Measurements from ENCODE around the gene BOD1L1.

BOD1L1 gene

GRCh38 chr4:13599159-13599558, 28.4 kb downstream of the BOD1L1 start:
- H4K20me1 ChIP-seq (ENCODE audit: insufficient read depth, low read length), result 0 out of 2 replicates have a peak, but pooled peaks cover 2% of the 10 kb centered on the region
- H3K9me2 ChIP-seq (replicated peaks; ENCODE audit: insufficient read depth, low read length), result no peaks in the 10 kb centered on the region
- H3K27ac ChIP-seq (ENCODE audit: low read length), result no peak overlapping the region
- no peak overlapping the region for H3K4me3 ChIP-seq (ENCODE audit: low read length)
- no peak overlapping the region for H3K4me2 ChIP-seq (ENCODE audit: low read depth, low read length)
- H3K27me3 ChIP-seq (replicated peaks; ENCODE audit: insufficient read depth, low read length), result no peaks in the 10 kb centered on the region
- peaks cover 18% of the 10 kb centered on the region; the same call in 1 of the 2 replicates for H3K4me1 ChIP-seq (ENCODE audit: low read length)
- H3K9ac ChIP-seq (ENCODE audit: low read length), result no peak overlapping the region
- no peaks in the 10 kb centered on the region for H3K9me3 ChIP-seq (replicated peaks; ENCODE audit: insufficient read depth, low read length)
- no peaks in the 10 kb centered on the region for H3F3A ChIP-seq (ENCODE audit: insufficient read depth, low read length)
- TF ChIP-seq CTCF (IDR thresholded peaks at IDR 0.05; ENCODE audit: low read length) (peak; percentile 24), EZH2phosphoT487 (IDR thresholded peaks at IDR 0.05; ENCODE audit: low read length) (no peak)
- DNase-seq, result no peak
- H2AFZ ChIP-seq (ENCODE audit: low read length), result no peak overlapping the region
- no peaks in the 10 kb centered on the region for H3K79me2 ChIP-seq (ENCODE audit: low read length)
- peaks cover 5% of the 10 kb centered on the region; the same call in 1 of the 2 replicates for H3K36me3 ChIP-seq (replicated peaks; ENCODE audit: insufficient read depth, low read length)

DNA sequence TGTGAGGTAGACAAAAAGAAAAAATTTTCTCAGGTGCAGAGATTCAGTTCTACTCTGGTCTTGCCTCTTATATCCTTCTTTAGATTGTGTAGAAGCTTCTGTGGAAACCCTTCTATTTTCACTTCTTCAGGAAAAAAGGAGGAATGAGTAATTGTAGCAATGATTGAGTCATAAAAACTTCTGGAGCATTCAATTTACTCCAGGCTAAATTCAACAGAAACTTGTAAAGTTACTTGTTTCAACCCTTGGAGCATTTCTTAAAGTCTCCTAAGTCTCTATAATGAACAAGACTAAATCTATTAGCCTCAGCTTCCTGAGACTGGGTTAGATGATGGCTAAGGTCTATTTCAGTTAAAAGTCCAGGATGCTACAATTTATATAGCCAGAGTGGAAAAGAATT, 29.9 kb downstream of the BOD1L1 start:
- H3K9me2 ChIP-seq (replicated peaks; ENCODE audit: insufficient read depth, low read length), result no peaks in the 10 kb centered on the region
- H3K27me3 ChIP-seq (replicated peaks; ENCODE audit: insufficient read depth, low read length), result no peaks in the 10 kb centered on the region
- TF ChIP-seq EZH2phosphoT487 (IDR thresholded peaks at IDR 0.05; ENCODE audit: low read length) (no peak), CTCF (IDR thresholded peaks at IDR 0.05; ENCODE audit: low read length) (no peak)
- DNase-seq, result no peak
- 0 out of 2 replicates have a peak, but pooled peaks cover 2% of the 10 kb centered on the region for H4K20me1 ChIP-seq (ENCODE audit: insufficient read depth, low read length)
- no peaks in the 10 kb centered on the region; the same call in 1 of the 2 replicates for H3K36me3 ChIP-seq (replicated peaks; ENCODE audit: insufficient read depth, low read length)
- H3F3A ChIP-seq (ENCODE audit: insufficient read depth, low read length), result no peaks in the 10 kb centered on the region
- H2AFZ ChIP-seq (ENCODE audit: low read length), result no peak overlapping the region
- no peak overlapping the region for H3K4me2 ChIP-seq (ENCODE audit: low read depth, low read length)
- no peaks in the 10 kb centered on the region for H3K9me3 ChIP-seq (replicated peaks; ENCODE audit: insufficient read depth, low read length)
- H3K4me3 ChIP-seq (ENCODE audit: low read length), result no peak overlapping the region
- no peak overlapping the region for H3K9ac ChIP-seq (ENCODE audit: low read length)
- H3K27ac ChIP-seq (ENCODE audit: low read length), result no peak overlapping the region
- peaks cover 10% of the 10 kb centered on the region; the same call in 1 of the 2 replicates for H3K4me1 ChIP-seq (ENCODE audit: low read length)
- no peaks in the 10 kb centered on the region for H3K79me2 ChIP-seq (ENCODE audit: low read length)

DNA sequence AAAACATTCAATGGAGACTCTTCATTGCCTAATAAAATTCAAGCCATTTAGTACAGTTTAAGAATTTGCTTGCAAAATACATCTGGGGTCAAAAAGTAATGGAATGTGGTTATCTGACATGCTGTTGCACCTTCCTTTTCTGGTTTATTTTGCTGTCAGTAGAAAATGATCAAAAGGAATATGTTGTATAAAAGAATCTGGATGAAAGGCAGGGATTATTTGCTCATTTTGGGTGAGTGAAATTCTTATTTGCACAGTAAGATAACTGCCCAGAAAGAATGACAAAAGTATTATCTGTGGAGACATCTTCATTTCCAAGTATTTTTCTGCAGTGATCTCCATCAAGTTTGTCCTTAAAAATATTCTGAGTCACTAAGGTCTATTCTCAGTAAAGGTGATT, 30.4 kb downstream of the BOD1L1 start:
- Histone ChIP-seq H3K79me2 (ENCODE audit: low read length) (no peaks in the 10 kb centered on the region), H3K4me2 (ENCODE audit: low read depth, low read length) (no peak overlapping the region), H3K27me3 (replicated peaks; ENCODE audit: insufficient read depth, low read length) (no peaks in the 10 kb centered on the region), H4K20me1 (ENCODE audit: insufficient read depth, low read length) (0 out of 2 replicates have a peak, but pooled peaks cover 1% of the 10 kb centered on the region), H3F3A (ENCODE audit: insufficient read depth, low read length) (no peaks in the 10 kb centered on the region), H3K9ac (ENCODE audit: low read length) (no peak overlapping the region), H2AFZ (ENCODE audit: low read length) (no peak overlapping the region), H3K9me2 (replicated peaks; ENCODE audit: insufficient read depth, low read length) (no peaks in the 10 kb centered on the region), H3K4me1 (ENCODE audit: low read length) (peaks cover 5% of the 10 kb centered on the region; the same call in 1 of the 2 replicates), H3K9me3 (replicated peaks; ENCODE audit: insufficient read depth, low read length) (no peaks in the 10 kb centered on the region), H3K27ac (ENCODE audit: low read length) (no peak overlapping the region), H3K36me3 (replicated peaks; ENCODE audit: insufficient read depth, low read length) (no peaks in the 10 kb centered on the region; the same call in 1 of the 2 replicates), H3K4me3 (ENCODE audit: low read length) (no peak overlapping the region)
- TF ChIP-seq CTCF (IDR thresholded peaks at IDR 0.05; ENCODE audit: low read length), result no peak
- no peak for TF ChIP-seq EZH2 (optimal IDR thresholded peaks at IDR 0.05; ENCODE audit: low read depth, low read length)
- TF ChIP-seq EZH2phosphoT487 (IDR thresholded peaks at IDR 0.05; ENCODE audit: low read length), result no peak
- DNase-seq, result no peak

Measured in MM.1S (cell line).